ENCODE measurements around the gene MYO15A.

MYO15A gene

DNA sequence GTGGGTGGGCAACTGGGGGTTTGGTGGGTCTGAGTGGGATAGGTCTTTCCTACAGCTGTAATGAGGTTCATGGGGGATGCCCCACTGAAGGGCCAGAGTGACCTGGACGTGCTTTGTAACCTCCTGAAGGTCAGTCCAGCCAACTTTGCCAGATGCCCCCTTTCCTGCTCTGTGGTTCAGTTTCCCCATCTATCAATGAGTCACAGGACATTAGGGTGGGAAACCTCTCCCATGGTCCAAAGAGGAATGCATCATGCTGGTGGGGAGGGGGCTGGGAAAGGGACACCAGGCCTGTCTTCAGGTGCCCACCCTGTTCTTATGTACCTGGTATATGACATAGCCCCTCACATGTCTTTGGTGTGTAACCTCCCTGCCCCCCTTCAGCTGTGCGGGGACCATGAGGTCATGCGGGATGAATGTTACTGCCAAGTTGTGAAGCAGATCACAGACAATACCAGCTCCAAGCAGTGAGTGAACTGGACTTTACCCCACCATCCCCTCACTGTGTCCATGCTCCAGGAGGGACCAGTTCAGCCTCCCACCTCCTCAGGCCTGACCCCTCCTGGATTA is 51.1 kb downstream of the MYO15A start:
- DNase-seq = no peak

DNA sequence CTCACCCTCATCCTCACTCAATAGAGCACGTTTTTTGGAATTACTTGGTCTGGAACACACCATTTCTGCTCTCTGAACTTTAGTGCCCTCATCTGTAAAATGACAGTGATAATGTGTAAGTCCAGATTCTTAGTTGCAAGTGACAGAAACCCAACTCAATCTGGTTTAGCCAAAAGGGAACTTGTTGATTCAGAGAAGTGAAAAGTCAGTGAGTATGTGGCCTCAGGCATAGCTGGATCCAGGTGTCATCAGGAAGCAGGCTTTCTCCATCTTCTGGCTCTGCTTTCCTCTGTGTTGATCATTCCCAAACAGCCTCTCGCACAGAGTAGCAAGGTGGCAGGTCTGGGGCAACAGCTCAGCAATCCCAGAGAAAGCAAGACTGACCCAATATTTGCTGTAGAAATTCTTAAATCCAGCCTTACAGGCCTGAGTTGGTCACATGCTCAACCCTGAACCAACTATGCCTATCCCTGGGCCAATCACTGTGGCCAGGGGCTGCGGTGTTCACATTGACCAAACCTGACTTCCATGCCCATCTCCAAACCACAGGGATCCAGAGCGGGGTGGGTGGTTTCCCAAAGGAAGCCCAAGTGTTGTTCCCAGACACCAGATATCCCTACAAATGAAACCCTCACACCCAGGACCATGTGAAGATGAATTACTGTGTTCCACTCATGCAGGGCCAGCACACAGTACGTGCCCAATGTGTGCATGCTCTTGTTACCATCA is 51.7 kb downstream of the MYO15A start:
- no peak for DNase-seq

GRCh38 chr17:18161207-18162145 is 52.9 kb downstream of the MYO15A start:
- DNase-seq = no peak

DNA sequence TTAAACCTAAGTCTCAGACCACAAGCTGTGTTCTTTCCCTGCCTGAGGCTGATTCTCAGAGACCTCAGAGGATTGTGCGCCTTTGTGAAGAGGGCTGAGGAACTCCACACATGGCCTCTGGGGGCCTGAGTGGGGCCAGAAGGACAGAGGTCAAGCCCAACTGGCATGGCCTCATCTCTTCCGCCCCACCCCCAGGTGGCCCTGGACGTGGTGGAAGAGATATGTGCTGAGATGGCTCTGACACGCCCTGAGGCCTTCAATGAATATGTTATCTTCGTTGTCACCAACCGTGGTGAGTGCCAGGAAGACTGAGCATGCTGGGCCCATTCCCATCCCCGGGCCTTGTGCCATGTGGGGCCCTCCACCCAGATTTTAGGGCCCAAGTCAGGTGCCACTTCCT is 55.0 kb downstream of the MYO15A start:
- no peak for DNase-seq

DNA sequence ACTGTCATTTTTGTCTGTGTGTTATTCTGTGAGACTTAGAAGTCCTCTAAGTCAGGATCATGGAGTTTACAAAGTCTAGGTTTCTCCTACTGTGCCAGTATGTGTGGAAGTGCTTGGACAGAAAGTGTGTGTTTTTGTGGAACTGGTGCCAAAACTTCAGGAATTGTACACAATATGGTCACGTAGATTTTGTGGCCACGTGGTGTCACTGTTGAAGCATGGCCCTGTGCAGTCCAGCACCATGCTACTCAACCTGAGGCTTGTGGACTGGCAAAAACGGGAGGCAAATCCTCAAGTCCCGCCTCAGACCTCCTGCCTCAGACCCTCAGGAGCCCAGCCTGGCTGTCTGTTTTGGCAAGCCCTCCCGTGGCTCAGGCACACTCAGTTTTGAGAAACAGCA is 58.3 kb downstream of the MYO15A start:
- no peak for DNase-seq

GRCh38 chr17:18167421-18167820 is 58.9 kb downstream of the MYO15A start:
- DNase-seq = no peak

DNA sequence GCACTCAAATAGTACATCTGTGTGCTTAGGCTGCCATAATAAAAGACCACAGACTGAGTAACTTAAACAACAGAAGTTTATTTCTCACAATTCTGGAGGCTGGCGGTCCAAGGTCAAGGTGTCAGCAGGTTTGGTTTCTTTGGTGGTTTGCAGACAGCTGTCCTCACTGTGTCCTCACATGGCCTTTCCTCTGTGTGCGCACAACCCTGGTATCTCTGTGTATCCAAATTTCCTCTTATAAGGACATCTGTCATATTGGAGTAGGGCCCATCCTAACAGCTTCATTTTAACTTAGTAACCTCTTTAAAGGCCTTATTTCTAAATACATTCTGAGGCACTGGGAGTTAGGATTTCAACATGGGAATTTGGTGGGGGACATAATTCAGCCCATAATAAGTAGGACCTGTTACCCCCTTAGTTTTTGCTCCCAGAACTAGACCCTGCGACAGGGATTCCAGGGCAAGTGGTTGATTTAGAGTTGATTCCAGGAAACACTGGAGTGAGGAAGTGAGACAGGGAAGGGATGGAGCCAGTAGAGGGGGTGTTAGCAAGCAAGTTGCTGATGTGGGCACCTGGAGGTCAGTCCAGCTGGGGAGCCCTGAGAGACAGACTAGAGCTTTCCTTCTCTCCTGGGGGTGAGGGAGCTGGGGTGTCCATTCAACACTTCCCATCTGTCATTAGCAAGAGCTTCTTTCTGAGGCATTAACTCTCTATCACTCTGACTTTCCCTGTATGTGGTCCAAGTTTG is 64.1 kb downstream of the MYO15A start:
- DNase-seq = no peak

GRCh38 chr17:18173740-18174139 is 65.2 kb downstream of the MYO15A start:
- DNase-seq = no peak

GRCh38 chr17:18176176-18176575 is 67.6 kb downstream of the MYO15A start:
- peak; percentile 29 for DNase-seq

- no peak for DNase-seq
Measured at GRCh38 chr17:18177133-18177532, 68.6 kb downstream of the MYO15A start.

- no peak for DNase-seq
Measured at GRCh38 chr17:18177722-18178121, 69.2 kb downstream of the MYO15A start.

- DNase-seq = no peak
Measured at GRCh38 chr17:18179196-18179595, 70.6 kb downstream of the MYO15A start.

GRCh38 chr17:18179804-18180203 is 71.2 kb downstream of the MYO15A start:
- DNase-seq = no peak

DNA sequence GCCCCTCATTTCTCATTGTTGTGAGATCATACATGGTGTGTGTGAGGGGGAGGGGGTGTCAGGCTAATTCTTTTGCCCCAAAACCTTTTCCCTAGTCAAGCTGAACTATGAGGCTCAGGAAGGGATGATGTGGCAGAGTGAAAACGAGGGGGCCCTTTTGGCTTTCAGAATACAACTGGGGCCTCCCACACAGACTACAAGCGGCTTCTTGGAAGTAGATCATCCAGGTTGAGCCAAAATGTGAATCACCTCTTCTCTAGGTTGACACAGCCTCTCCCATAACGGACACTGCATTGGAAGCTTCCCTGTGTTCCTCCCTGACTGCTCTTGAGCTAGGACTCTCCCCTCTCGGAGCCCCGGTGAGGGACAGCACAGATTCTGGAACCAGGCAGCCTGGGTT is 72.8 kb downstream of the MYO15A start:
- no peak for DNase-seq

GRCh38 chr17:18182110-18182977 is 73.8 kb downstream of the MYO15A start:
- DNase-seq = no peak

GRCh38 chr17:18182978-18183333 is 74.4 kb downstream of the MYO15A start:
- peak; percentile 89 for DNase-seq

GRCh38 chr17:18183334-18184142 is 75.0 kb downstream of the MYO15A start, which contains the start of gene ALKBH5:
Gene ALKBH5 (plus strand): TSS chr17:18183828. CDS start chr17:18184244, 416 bp downstream.
- peak; percentile 98 for DNase-seq

DNA sequence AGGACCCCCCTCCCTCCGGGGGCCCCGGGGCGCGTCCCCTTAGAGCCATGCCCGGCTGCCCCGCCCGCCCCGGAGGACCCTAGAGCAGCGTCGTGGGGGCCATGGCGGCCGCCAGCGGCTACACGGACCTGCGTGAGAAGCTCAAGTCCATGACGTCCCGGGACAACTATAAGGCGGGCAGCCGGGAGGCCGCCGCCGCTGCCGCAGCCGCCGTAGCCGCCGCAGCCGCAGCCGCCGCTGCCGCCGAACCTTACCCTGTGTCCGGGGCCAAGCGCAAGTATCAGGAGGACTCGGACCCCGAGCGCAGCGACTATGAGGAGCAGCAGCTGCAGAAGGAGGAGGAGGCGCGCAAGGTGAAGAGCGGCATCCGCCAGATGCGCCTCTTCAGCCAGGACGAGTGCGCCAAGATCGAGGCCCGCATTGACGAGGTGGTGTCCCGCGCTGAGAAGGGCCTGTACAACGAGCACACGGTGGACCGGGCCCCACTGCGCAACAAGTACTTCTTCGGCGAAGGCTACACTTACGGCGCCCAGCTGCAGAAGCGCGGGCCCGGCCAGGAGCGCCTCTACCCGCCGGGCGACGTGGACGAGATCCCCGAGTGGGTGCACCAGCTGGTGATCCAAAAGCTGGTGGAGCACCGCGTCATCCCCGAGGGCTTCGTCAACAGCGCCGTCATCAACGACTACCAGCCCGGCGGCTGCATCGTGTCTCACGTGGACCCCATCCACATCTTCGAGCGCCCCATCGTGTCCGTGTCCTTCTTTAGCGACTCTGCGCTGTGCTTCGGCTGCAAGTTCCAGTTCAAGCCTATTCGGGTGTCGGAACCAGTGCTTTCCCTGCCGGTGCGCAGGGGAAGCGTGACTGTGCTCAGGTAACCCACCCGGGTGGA is 75.8 kb downstream of the MYO15A start:
- no peak for DNase-seq

- DNase-seq = no peak
Measured at GRCh38 chr17:18185391-18185790, 76.8 kb downstream of the MYO15A start.
